GM12873 (cell line): ENCODE results near the gene UBR4.

ENCODE experiments used
- TF ChIP-seq, protein P1 (sequence below): IDR thresholded peaks from 2 replicates; pipeline ENCODE4 v1.5.1; 2012; ENCODE audit warnings: low read depth, mild to moderate bottlenecking, moderate library complexity, low read length, control low read depth; ENCODE audit not compliant: insufficient read depth; ENCODE audit errors: missing control alignments

Gene UBR4

DNA sequence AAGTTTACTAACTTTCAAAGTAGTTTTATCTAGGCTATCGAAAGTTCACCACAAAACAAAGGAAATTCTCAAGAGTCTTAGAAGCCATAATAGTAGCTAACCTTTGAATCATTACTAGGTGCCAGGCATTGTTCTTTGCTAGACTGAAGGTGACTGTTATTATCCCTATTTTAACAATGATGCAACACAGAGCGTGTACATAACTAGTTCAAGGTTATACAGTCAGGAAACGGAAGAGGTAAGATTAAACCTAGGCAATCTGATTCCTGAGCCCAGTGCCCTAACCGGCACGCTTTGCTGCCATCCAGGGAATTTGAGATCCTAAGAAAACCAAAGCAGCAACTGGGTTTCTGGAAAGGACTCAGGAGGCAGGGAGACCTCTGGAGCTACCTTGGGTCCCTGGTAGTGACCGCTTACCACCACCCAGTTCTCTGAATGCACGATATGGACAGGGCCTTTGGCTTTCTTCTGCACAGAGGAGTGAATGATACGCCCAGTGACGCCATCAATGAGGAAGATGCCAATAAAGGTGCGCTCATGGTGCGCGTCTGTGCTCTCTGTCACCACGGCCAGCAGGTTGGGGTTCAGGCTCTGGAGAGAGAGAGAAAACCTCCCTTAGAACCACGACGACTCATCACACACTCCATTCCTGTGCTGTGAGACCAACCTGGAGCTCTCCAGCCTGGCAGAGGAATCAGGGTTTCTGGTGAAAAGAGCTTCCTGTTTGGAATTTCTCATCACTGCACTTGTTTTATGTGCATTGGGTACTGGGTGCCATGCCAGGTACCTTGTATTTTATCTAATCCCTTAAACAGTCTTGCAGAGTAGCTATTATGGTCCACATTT lies 13.1 kb upstream of the UBR4 start:
- TF ChIP-seq, protein P1, sequence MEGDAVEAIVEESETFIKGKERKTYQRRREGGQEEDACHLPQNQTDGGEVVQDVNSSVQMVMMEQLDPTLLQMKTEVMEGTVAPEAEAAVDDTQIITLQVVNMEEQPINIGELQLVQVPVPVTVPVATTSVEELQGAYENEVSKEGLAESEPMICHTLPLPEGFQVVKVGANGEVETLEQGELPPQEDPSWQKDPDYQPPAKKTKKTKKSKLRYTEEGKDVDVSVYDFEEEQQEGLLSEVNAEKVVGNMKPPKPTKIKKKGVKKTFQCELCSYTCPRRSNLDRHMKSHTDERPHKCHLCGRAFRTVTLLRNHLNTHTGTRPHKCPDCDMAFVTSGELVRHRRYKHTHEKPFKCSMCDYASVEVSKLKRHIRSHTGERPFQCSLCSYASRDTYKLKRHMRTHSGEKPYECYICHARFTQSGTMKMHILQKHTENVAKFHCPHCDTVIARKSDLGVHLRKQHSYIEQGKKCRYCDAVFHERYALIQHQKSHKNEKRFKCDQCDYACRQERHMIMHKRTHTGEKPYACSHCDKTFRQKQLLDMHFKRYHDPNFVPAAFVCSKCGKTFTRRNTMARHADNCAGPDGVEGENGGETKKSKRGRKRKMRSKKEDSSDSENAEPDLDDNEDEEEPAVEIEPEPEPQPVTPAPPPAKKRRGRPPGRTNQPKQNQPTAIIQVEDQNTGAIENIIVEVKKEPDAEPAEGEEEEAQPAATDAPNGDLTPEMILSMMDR, result no peak

DNA sequence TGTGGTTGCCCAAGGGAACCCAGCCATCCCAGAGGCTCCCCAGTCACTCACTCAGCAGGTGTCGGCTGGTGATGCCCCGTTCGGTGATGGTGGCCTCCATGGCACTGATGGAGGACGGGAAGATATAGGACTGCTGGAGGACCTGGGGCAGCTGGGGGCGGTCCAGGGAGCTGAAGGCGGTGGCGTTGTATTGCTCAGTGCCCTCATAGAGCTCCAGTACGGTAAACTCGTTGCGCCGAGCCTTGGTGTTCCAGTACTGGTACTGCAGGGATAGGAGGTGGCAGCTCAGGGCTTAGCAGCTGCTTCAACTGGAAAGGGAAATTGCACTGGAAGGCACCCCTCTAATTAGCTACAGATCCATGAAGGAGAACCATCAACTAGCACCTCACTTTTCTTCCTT lies 12.5 kb upstream of the UBR4 start:
- TF ChIP-seq, protein P1, result no peak

DNA sequence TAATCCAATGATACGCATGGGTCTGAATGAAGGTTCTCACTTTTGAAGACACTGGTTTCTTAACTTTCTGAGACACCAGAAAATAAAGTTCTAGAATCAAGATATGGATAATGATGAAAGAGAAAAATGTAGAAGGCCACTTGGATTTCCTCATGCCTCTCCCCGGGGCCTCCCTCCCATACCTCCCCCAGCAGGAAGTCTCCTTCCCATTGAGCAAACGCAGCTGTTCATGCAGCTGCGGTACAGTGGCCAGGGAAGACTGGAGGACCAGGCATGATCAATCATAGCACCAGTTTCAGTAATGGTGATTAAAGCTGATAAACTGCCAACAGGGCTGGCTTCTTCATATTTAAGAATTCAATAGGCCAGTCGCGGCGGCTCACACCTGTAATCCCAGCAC lies 10.9 kb upstream of the UBR4 start:
- TF ChIP-seq, protein P1, result no peak

DNA sequence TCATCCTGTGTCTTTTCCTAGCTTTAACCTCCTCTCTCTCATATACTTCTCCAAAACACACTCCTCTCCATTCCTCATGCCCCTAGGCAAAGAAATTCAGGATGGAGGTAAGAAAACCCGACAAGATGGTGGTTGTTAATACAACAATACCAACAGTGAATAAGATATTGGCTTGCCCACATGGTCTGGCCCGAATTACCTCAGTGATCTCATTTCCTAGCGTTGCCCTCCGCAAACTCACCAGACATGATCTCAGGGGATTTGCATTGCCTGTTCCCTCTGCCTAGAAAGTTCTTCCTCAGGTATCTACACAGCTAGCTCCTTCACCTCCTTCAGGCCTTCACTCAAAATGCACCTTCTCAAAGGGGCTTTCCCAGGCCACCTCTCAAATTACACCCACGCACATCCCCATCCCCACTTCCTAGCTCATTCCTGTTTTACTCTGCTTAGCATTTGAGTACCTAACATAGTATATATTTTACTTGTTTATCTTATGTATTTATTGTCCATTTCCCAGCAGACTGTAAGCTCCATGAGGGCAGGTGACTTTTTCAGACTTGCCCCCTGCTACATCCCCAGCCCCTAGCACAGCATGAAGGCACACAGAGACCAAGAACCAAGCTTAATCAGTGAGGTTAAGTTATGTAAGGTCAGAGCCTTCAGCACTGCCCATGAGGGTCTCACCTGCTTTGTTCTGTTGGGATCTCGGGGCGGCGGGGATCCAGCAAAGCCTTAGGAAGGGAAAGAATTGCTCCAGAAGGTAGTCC lies 10.2 kb upstream of the UBR4 start:
- TF ChIP-seq, protein P1, result no peak

DNA sequence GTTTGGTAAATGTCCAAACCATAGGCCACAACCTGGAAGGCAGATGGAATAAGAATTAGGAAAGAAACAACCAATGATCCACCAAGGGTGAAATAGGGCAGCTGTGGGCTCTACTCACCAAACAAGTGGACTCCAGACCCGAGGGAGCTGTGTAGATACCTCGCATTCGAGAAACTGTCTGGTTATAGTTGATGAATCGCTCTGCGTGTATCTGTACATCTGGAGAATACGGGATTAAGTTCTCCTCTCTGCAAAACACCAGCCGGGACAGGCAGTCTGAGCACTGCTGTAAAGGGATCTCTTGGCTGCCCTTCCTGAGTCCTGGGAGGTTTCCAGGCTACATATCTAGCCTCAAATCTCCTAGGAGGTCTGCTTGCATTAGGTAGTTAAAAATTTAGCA lies 9.4 kb upstream of the UBR4 start:
- TF ChIP-seq, protein P1, result no peak

DNA sequence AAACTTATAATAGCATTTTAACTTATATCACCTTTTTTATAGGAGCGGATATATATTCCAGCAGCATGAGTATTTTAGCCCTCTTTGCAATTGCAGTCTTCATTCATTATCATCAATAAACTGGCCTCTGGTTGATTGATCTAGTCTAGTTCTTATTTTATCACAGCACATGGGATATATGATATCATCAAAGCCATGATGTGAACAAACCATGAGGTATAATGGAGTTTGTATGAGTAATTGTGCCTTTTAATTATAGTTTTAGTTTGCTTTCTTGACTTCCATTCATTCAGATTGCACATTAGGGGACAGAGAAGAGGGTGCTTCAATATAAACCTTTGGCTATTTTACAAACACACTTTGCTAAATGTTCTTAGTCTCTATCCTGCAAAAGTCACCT lies 3.5 kb upstream of the UBR4 start:
- TF ChIP-seq, protein P1, result no peak

DNA sequence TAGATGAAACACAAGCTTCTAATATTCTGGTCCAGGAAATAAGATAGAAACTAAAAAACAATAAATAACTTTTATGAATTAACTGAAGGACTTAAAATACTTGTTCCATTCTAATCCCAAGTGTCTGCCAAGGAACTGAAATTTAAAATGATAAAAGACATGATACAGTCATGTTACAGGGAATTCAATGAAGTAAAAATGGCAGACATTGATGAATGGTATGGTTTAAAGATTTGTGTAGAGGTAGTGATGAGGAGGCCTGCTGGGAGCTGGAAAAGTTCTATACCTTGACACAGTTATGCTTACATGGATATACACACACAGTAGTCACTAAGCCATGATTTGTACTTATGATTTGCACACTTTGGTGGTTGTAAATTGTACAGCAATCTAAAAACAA lies 2.1 kb upstream of the UBR4 start:
- TF ChIP-seq, protein P1, result no peak
